NCI-H2107 (cell line): Measurements from ENCODE around the gene SH3BP1.
"Not testable (repeated sequence)": the region's sequence is repeated elsewhere in the genome, so short reads cannot be mapped to it uniquely, and the experiment has no call there.

Experiments used
- DNase-seq: peaks from one replicate; lab custom pipeline; 2025; lab: John Stamatoyannopoulos, UW

Gene SH3BP1

GRCh38 chr22:37679670-37680069 lies 40.2 kb downstream of the SH3BP1 start:
- no peak for DNase-seq

GRCh38 chr22:37680191-37680851 lies 40.9 kb downstream of the SH3BP1 start:
- no peak for DNase-seq

- DNase-seq: no peak
These were observed 41.5 kb downstream of the SH3BP1 start for GRCh38 chr22:37681001-37681424.

GRCh38 chr22:37681556-37682049 lies 42.1 kb downstream of the SH3BP1 start:
- no peak for DNase-seq

GRCh38 chr22:37684803-37685615 lies 45.5 kb downstream of the SH3BP1 start:
- DNase-seq: no peak

- DNase-seq: peak; percentile 57
These were observed 46.8 kb downstream of the SH3BP1 start, which contains the start of gene NOL12 for GRCh38 chr22:37686002-37686982. Gene NOL12, plus strand, starts transcription at chr22:37686343. Its CDS starts 50 bp downstream, at chr22:37686393.

- no peak for DNase-seq
These were observed 50.9 kb downstream of the SH3BP1 start for GRCh38 chr22:37690407-37690806.

GRCh38 chr22:37690901-37691504 lies 51.5 kb downstream of the SH3BP1 start:
- no peak for DNase-seq

- DNase-seq: no peak
These were observed 53.3 kb downstream of the SH3BP1 start for GRCh38 chr22:37692627-37693285.

GRCh38 chr22:37694131-37694530 lies 54.7 kb downstream of the SH3BP1 start:
- not testable (repeated sequence) for DNase-seq

GRCh38 chr22:37696260-37696656 lies 56.8 kb downstream of the SH3BP1 start:
- DNase-seq: not testable (repeated sequence)

- DNase-seq: peak; percentile 70
These were observed 57.4 kb downstream of the SH3BP1 start, which contains the start of gene TRIOBP for GRCh38 chr22:37696657-37697537. Gene TRIOBP, plus strand, starts transcription at chr22:37697048. Its CDS starts 4,318 bp downstream, at chr22:37701366.

GRCh38 chr22:37697538-37697835 lies 58.0 kb downstream of the SH3BP1 start:
- no peak for DNase-seq

- no peak for DNase-seq
These were observed 61.8 kb downstream of the SH3BP1 start for GRCh38 chr22:37701141-37701786.

- DNase-seq: no peak
These were observed 64.4 kb downstream of the SH3BP1 start for GRCh38 chr22:37703906-37704305.

- no peak for DNase-seq
These were observed 65.2 kb downstream of the SH3BP1 start for GRCh38 chr22:37704645-37705044.

- DNase-seq: no peak
These were observed 65.7 kb downstream of the SH3BP1 start for GRCh38 chr22:37705205-37705604.
